Nucleus accumbens (tissue), 56 donors: ENCODE data around the gene SELENOM.
"Not testable (repeated sequence)": the region's sequence is repeated elsewhere in the genome, so short reads cannot be mapped to it uniquely, and the experiment has no call there.

Experiments used
- DNase-seq, 56 donors: peaks; one replicate each; lab custom pipeline; 2025; lab: John Stamatoyannopoulos, UW

Gene SELENOM

GRCh38 chr22:31134688-31135087 is 27.3 kb upstream of the SELENOM start:
- DNase-seq: no peak

- no peak for DNase-seq
Measured at GRCh38 chr22:31133911-31134310, 26.5 kb upstream of the SELENOM start.

GRCh38 chr22:31130873-31131272 is 23.5 kb upstream of the SELENOM start:
- DNase-seq: no peak

- DNase-seq: no peak
Measured at GRCh38 chr22:31128156-31128555, 20.8 kb upstream of the SELENOM start.

GRCh38 chr22:31127181-31127772 is 19.9 kb upstream of the SELENOM start:
- no peak for DNase-seq

GRCh38 chr22:31126869-31127175 is 19.5 kb upstream of the SELENOM start:
- DNase-seq: no peak

- no peak for DNase-seq
Measured at GRCh38 chr22:31126128-31126868, 18.9 kb upstream of the SELENOM start.

GRCh38 chr22:31125521-31126117 is 18.3 kb upstream of the SELENOM start:
- no peak for DNase-seq

GRCh38 chr22:31124811-31125465 is 17.6 kb upstream of the SELENOM start:
- no peak for DNase-seq

- no peak for DNase-seq
Measured at GRCh38 chr22:31124290-31124689, 16.9 kb upstream of the SELENOM start.

- DNase-seq: no peak
Measured at GRCh38 chr22:31123292-31123602, 15.9 kb upstream of the SELENOM start.

- peak in 27 of 56 donors; percentile 8 to 63 (median 30) for DNase-seq
Measured at GRCh38 chr22:31122532-31123291, 15.3 kb upstream of the SELENOM start, which contains the start of gene INPP5J. INPP5J (plus strand) TSS chr22:31122966; CDS start chr22:31123015, 49 bp downstream.

- no peak for DNase-seq
Measured at GRCh38 chr22:31122196-31122531, 14.8 kb upstream of the SELENOM start.

- DNase-seq: no peak
Measured at GRCh38 chr22:31121403-31121802, 14.0 kb upstream of the SELENOM start.

- DNase-seq: no peak
Measured at GRCh38 chr22:31120642-31121041, 13.3 kb upstream of the SELENOM start.

GRCh38 chr22:31120230-31120629 is 12.9 kb upstream of the SELENOM start:
- DNase-seq: no peak

- DNase-seq: no peak
Measured at GRCh38 chr22:31119026-31119717, 11.8 kb upstream of the SELENOM start.

- DNase-seq: no peak
Measured at GRCh38 chr22:31118046-31118820, 10.9 kb upstream of the SELENOM start.

GRCh38 chr22:31112547-31113091 is 5.3 kb upstream of the SELENOM start:
- not testable (repeated sequence) for DNase-seq
